GM19043 (cell line): ENCODE results near the gene COBL.

ENCODE experiments used
- ATAC-seq: cut with Tn5 transposase; IDR thresholded peaks from one replicate; pipeline ENCODE4 v1.9.1; 2021; ENCODE audit warnings: low read depth; ENCODE audit not compliant: unreplicated experiment

COBL gene

DNA sequence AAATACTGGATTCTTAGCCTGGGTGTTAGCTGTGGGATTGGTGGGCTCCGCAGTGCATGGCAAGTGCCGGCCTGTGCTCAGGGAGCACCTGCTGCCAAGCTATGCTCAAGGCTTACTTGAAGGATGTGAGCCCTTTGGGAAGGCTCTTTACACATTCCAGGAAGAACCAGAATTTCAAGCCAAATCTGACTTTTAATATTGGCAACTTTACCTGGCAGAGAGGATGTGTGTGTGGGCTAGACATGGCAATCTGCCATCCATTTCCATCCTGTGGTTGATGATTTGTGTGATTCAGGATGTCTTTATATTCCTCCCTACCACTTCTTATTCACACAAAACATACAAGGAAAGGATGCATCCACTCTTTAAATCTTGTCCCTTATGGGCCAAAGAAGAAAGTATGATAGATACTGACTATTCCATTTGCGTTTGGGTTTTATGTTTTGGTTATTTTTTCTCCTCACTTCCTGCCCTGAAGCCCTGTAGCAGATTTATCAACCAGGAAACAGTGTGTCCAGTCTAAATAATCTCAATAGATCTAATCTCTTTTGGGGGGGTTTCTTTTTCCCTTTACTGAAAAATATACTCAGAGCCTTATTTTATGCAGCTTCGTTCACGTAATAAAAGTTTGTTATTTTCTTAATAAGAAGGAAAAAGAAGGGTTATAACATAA is 247.1 kb downstream of the COBL start:
- ATAC-seq = no peak

DNA sequence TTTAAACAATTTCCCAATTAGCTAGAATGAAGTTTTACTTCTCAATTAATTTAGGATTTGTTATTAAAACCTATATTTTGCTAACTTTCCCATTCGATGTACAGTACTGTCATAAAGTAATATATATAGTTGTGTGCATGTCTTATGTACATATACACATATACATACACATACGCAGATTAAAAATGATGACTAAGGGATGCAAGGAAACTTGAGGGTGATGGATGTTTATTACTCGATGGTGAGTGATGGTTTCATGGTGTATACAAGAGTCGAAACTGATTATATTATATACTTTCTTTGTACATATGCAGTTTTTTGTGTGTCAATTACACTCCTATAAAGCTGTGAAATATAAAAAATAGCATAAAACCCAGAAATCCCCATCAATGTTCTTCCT is 248.2 kb downstream of the COBL start:
- ATAC-seq = no peak

DNA sequence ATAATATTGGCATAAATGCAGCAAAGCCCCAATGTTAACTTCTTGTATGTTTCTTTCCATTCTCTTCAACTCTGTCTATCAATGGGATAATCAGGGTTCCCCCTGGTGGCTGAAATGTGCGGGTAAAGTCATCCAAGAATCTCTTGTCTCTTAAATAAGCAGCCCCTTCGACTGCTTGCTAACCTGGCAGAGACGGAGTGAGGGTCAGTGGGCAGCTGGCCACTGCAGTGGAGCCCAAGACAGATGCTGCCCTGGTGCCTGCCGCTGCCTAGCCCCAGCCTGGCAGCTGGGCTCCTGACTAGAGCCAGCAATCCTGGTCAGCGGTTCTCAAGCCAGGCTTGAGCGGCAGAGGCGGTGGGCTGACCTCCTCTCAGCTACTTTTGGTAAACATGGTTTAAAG is 248.9 kb downstream of the COBL start:
- no peak for ATAC-seq

DNA sequence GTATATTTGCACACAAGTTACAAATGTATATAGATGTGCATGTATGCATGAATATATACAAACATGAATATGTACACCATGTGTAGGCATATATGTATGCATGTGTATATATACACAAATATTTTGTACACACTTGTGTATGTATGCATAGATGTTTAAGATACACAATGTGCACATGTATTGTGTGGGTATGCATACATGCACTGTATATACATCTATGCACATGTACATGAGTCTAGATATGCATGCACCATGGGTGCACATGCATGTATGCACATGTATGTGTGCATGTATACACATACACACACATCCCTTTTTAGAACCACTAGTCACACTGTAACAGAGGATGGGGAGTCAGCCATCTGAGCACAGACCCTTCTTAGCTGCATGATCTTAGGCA is 249.4 kb downstream of the COBL start:
- no peak for ATAC-seq

DNA sequence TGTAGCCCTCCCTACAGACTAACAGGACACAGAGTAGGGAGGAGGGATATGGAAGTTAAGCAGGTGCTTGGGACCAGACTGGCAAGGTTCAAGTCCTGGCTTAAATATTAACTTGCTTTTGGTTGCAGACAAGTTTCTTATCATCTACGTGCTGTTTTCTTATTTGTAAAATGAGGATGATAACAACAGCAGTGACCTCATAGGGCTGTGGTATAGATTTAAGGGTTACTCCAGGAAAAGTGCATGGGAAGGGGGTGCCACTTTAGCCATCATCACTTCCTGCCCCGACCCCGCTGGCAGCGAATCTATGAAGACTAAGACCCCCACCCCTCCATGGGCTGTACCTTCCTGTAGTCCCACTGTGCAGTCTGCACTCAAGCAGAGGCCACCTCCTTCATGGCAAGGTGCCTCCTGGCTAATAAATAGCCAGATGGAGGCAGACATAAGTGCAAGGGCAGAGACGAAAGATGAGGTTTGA is 250.2 kb downstream of the COBL start:
- no peak for ATAC-seq

DNA sequence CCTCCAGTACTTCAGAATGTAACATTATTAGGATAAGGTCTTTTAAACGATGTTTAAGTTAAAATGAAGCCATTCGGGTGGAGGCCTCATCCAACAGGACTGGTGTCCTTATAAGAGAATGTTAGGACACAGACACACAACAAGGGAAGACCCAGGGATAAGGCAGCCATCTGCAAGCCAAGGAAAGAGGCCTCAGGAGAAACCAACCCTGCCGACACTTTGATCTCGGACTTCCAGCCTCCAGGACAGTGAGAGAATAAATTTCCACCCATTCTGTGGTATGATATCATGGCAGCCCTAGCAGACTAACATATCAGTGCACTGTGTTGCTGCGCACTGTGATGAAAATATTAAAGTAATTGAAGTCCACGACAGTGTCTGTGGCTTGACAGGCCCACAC is 250.8 kb downstream of the COBL start:
- no peak for ATAC-seq

DNA sequence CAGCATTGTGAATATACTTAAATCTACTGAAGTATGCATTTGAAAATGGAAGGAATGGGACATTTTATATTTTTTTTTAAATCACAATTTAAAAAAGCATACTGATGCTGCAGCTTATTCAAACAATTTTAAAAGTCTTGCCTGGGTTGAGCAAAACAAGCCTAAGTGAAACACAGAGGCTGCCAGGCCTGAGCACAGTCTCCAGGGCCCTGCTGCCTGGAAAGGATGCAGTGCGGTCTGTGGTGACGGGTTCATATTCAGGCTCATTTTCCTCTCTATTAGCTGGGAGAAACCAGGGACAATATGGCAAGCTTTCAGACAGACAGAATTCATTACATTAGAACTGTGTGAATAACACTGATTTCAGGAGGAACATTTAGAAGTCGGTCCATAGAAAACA is 251.9 kb downstream of the COBL start:
- ATAC-seq = no peak

DNA sequence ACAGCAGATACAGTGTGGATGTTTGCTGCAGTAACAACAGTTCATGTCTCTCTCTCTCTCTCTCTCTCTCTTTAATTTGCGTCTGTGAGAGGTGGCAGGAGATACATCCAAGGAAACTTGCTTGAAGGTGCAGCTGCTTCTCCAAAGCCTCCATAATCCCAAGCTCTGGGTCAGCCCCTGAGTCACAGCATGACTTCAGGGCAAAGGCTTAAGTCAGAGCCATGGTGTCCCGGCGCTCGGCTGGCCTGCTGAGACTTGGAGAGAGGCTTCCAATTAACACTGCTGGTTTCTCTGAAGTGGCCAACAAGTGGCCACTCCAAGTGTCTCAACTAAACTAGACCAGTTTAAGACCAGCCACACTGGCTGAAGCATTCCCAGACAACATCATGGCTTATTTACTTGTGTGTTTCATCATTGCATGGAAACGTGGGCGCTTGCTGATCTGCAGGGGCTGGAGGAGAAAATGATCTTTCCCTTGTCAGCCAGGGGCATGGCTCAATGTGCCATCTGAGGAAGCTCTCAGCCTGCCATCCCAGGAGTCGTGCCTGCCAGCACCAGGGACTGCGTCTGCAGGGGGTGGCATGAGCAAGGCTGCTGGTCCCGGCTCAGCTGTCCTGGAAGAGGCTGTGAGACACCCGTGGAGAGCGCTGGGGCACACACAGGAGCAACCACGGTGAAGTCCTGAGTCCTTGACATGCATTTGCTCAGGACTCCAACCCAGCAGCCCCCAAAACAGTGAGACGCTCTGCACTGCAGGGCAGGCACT is 254.2 kb downstream of the COBL start:
- ATAC-seq = no peak

DNA sequence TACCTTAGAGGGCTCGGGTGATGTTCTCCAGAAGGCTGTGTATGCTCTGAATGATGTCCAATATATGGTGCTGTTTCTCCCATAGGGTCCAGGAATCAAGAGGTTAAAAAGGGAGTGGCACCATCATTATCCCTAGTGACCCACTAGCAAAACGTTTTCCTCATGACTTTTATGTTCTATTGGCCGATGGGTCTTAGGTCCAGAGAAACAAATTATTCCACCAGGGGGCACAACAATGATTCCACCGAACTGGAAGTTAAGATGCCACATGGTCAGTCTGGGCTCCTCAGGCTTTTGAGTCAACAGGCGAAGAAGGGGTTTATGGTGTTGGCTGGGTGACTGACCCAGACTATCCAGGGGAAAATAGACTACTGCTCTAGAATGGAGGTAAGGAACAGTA is 256.1 kb downstream of the COBL start:
- ATAC-seq = no peak

DNA sequence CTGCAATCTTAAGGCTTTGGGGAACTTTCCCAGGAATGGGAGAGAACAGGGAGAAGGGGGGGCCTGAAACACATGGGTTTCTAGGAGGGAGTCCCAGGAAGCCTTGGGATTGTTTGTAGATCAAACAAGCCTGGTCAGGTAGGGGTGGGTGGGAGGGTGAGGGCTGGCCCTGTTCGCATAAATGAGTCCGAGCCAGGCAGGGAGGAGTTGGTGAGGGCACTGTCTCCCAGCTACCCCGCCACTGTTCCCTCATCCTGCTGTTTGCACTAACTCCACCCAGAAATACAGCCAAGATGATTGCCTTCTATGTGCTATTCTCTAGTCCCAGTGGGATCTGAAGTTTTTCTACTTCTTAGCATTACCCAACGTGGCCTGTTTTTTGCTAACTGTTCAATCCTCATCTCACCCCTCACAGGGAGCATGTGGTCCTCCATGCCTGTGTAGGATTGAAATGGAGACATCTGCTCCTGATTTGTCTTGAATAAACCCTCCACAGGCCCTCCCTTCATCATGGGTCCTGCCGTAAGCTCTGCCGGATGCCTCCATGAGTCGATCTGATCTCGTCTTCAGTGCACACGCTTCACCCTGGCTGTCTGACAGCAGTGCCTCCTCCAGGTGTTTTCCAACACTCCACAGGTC is 257.0 kb downstream of the COBL start:
- ATAC-seq = no peak

DNA sequence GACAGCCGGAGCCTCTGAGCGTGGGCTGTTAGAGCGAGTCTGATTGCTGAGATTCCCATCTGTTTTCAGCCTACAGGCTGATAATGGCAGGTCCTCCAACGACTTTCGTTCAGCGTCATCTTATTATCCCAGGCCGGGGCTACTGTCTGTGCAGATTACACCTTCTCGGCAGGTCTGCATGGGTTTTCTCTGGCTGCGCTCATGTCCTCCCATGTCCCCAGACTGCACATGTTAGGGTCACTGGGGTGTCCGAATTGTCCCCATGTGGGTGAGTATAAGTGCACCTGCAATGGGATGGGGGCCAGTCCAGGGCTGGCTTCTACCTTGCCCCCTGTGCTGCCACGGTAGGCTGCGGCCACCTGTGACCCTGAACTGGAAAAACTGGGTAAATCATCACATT is 257.8 kb downstream of the COBL start:
- ATAC-seq = no peak

DNA sequence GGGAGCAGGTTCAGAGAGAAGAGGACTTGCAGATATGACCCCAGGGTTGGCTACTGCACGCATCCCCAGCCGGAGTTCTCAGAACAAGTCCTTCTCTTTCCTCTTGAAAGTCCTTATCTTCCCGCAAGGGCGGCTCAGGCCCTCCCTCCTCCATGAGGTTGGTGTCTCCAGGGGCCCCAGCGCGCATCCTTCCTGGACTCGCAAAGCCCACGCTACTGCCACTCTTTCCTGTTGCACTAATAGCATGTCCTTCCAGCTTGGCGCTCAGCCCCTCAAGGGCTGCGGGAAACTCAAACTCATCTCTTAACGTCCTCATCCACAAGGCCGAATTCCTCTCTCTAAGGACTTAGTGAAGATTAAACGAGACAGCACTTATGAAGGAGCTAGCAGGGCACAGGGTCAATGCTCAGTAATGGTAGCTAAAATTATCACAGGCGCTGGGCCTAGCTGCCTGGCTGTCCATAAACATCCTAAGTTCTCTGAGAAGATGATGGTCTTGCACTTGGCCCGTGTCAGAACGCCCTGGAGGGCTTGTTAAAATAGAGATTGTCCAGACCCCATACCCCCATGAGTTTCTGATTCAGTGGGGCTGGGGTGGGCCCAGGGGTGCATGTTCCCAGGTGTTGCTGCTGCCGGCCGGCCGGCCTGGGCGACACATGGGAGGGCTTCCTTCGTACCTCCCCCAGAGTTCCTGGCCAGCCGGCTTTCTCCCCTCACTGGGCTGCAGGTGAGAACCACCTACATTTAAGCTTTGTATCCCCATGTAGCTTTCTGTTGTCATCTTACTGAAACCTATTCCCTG is 261.4 kb downstream of the COBL start:
- ATAC-seq = no peak

DNA sequence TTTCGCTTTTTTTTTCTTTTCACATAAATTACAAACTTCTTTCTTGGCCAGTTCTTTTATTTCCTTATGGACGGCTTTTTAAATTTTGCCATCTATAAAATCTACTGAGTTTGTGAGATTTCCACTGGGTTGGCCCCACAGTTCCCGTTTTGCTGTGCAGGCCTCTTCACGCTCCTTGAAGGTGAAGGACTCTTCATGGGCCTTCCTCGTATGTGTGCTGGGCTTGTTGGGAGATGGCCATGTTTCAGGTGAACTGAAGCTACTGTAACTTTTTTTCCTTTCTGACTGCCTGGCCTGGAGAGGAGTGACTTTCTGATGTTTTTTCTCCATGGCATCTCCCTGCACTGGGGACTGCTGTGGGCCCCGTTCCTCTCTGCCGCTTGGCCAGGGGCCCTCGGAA is 262.4 kb downstream of the COBL start:
- ATAC-seq = no peak

DNA sequence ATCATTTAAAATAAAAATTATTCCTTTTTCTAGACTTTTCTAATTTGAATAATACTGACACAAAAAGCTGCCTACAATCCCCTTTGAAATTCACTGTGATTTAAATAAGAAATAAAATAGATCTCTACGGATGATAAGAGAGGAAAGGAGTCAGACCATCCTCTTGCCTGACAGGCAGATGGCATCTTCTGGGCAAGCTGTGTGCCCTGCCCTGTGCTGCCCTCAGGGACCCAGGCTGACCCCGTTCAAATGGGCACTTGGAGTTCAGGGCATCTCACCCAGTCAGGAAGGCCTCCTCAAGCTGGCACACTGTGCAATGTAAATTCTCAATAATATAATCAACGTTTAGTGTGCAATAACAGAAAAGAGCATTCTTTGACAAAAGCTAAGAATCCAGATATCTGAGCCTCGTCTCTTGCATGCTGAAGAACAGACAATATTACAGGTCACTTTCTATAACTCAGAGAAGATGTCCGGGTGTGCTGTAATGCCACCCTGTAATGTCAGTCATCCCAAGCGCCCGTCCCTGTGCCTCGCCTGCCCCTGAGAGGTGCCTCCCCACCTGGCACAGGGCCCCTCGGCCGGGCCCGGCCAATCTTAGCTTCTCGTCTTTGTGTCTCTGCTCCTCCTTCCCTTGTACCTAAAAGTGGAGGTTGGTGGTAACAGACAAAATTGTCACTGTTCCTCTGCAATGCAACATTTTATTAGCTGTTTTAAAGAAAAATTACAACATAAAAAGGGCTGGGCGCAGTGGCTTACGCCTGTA is 263.3 kb downstream of the COBL start:
- ATAC-seq = no peak

DNA sequence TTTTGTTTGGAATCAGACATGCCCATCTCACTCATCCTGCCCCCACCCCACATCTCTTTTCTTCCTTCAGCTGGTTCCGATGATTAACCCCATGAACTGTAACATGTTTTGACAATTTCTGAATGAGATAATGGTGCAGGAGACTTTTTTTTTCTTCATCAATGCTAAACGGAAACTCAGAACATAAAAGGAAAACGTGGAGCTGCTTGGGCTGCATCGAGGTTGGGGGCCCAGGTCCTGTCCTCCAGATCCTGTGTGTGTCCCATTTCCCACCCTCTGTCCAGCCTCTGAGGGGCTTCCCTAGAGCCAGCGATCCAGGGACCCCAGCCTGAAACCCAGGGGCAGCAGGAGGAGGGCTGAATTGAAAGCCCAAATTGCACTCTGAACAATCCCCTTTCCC is 270.1 kb downstream of the COBL start:
- no peak for ATAC-seq

DNA sequence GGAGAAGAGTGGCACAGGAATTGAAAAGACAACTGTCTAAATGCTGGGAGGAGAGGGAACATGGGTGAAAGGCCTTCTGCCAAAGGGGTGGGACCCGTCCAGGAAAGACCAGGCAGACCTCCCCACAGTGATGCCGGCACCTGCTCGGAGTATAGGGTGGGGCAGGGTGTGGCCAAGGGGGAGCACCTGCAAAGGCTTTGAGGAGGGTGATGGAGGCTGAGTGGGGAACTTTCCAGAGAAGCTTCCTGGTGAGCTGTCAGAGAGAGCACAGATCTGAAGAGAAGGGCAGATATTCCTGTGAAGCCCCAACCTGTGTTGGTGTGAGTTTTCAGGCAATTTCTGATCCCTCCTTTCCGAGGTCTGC is 270.5 kb downstream of the COBL start:
- no peak for ATAC-seq

DNA sequence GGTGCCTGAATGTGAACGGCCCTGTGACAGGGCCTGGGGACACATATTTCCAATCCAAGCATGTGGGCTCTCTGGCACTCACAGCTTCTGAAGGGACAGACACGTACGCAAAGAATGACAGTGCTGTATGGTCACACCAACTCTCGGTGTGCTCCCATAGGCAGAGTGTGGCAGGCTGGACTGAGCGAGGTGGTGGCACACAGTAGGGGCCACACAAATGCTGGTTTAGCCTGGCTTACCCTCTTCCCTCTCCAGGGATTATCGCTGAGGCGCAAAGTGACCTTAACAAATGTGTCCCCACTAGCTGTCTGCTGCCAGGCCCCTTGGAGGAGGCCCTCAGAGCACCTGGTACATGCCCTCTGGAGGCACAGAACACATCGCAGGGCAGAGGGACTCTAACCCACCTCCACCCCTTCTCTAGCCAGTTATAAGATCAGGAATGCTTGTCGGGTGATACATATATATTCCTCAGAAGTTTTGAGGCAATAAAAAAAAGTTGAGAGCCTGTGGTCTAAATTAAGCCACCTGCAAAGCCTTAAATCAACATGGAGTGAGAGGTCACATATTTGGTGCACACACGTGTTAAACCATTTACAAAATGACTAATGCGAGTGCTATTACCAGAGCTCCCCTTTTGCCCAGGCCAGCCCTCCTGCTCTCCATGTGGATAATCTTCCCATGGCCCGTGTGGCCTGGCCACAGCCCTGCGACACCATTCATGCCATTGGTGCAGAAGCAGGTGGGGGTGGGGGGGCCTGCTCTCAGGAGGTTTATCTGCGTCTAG is 271.1 kb downstream of the COBL start:
- no peak for ATAC-seq

DNA sequence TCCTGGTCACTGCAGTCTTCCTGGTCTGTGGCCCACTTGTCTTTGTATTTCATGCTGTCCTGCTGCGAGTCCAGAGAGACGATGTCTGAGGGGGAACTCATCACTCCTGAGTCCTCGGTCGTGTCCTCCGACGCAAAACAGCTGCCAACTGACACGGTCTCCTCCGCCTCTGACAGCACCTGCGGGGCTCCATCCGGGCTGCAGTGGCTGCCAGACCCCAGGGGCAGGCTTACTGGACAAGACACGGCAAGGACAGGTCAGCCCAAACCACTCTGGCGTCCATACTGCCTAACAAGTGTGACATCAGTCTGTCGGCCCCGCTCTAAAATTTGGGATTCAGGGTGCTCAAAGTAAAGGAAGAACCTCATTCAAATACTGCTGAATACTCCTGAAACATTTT is 273.1 kb downstream of the COBL start:
- no peak for ATAC-seq

DNA sequence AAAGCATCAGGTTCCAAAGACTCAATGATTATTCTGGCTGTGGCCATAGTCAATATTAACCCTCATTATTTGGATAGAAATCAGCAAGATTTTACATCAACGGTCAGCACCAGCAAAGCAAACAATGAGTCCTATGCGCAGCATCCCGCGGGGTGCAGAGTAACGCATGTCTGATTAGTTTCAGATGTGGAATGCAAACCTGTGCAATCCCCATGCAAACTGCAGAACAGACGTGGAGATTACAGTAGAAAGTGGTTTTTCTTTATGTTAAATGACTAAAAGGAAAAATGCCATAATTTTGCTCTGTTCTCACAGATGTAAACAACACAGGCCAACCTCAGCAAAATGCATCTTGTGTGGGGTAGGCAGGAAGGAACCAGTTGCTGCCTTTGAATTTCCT is 275.8 kb downstream of the COBL start:
- no peak for ATAC-seq

DNA sequence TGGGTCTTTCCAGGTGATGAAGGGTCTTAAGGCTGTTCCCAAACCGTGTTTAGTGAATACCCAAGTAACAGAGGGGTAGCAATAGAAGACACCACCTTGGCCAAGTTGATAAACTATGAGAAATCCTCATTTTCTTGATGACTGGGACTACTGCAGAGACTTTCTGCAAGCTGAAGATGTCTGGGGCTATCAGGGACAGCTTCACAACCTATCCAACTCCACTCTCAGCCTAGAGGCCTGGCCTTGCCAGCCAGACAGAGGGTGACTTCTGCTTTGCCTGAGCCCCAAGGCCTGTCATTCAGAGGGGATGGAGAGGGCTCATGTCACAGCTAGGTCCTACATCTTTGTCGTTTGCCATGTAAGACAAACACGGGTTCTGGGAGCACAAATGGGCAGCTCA is 278.0 kb downstream of the COBL start:
- no peak for ATAC-seq
